ENCODE measurements around the gene POLE.

- TF ChIP-seq CTCF (IDR thresholded peaks at IDR 0.05) (no peak), POLR2A (IDR thresholded peaks at IDR 0.05) (no peak)
Measured at GRCh38 chr12:132603240-132604150, 83.6 kb downstream of the POLE start.

Measured in Peyer's patch (tissue), 4 donors.